Left colon (tissue), 2 donors: Measurements from ENCODE around the gene ENKUR. TPM values are rescaled to one million over a fixed set of nuclear protein-coding genes. Genes with fewer than 3 reads are reported as not detected.
"Not testable (repeated sequence)": the region's sequence is repeated elsewhere in the genome, so short reads cannot be mapped to it uniquely, and the experiment has no call there.

Source experiments
- ATAC-seq: fragments of 200-7000 bp; cut with Tn5 transposase; one replicate; pipeline ENCODE4 v1.9.1; 2020; ENCODE audit warnings: mild to moderate bottlenecking, moderate library complexity
- DNase-seq, 2 donors: peaks; one replicate each; pipeline ENCODE4 v3.0.0-alpha.2; 2020
- intact Hi-C, 2 donors: fragments of 100-400 bp; cut with DNase I in 1 of 2; cut with micrococcal nuclease in 1 of 2; formaldehyde crosslinking; loops; one replicate each; pipeline versions ENCODE4 v1.11.2 to v1.14.0; 2022; cut with DNase I, micrococcal nuclease
- total RNA-seq, 2 donors: library from RNA; stranded (reverse); fragmentation: NEBNext Ultra II Directional; extraction: Animal tissue kit (Norgen Biotek cat#: 25700); gene quantifications; one replicate each; pipeline ENCODE4 v1.2.1, GENCODE V29; 2021
- donor health status: DM: no; HTN: no; CAD: no.
- donor health status: DM: yes; HTN: yes; CAD: no.

The ENKUR gene
- total RNA-seq, 2 donors from 2014 or later: 0.39 to 1.3 TPM

DNA sequence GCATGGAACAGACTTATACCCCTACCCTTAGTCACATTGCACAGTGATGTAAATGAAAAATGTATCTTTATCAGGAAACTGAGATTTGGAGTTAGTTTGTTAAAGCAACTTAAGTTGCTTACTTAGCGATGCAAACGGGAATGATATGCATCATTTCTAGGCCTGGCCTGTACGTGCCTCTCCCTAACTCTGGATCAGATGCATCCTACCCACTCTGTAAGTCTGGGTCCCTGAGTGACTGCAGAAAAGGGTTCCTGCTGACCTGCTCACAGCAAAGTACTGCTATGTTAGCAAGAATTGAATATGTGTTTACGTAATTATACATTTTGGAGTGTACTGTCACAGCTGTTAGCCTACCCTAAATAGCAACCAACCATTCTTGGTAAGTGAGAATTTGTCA is 32.8 kb downstream of the ENKUR start:
- DNase-seq (no peak), ATAC-seq (no peak)
- intact Hi-C loops: no loop called here

DNA sequence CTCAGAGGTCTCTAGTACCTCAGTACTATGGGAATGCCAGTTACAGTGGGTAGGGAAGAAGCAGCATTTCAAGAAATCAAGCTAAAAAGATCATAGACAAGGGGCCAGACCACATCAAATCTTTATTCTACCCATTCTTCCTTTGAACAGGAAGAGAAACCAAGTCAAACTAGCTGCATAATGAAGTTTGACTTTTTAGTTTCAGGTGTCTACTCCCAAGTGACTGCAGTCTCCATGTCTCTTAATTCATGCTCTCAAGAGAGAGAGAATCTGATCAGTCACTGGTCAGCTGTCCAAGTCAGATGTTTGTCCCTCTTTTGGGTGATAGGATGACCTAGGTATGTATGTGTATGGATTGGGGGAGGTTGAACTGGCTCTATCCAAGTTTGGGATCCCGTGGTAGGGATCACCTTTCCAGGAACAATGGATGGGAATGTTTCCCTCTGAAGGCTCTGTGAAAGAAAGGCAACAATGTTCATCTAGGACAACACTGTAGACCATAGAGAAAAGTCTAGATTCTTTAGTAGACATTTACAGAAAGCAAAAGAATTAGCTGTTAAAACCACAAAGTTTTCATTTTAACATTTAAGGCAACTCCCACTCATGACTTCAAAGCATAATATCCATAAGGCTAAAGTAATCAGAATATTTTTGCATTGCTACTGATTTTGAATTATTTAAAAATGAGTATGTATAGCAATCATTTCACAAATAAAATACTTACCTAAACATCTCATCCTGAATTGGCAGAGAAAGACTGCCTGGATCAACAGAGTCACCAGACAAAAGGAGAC is 33.4 kb downstream of the ENKUR start:
- ATAC-seq (no peak), DNase-seq (no peak)
- intact Hi-C loops: no loop called here

DNA sequence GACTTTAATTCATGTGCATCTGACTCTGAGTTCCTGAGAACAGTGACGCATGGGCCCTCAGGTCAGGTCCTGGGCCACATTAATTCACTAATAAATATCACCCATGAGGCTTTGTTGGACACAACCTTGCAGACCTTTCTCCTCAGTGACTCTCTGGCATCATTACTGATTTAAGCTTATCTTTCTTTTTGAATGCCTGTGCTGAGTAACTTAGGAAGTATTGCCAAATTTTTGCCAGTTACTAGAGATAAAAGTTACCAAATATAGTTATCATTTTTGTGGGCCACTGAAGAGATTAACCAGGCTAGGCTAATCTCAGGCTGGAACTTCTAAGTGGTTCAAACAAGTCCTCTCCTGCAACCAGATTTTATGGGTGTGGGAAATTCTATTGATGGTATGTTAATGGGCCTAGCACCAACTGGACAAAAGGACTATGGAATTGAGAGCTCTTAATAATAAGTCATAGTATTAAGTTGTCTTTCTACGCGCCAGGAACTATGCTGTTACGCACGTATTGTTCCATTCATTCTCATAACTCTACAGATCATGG is 34.7 kb downstream of the ENKUR start:
- intact Hi-C loops: no loop called here
- DNase-seq (no peak), ATAC-seq (no peak)

DNA sequence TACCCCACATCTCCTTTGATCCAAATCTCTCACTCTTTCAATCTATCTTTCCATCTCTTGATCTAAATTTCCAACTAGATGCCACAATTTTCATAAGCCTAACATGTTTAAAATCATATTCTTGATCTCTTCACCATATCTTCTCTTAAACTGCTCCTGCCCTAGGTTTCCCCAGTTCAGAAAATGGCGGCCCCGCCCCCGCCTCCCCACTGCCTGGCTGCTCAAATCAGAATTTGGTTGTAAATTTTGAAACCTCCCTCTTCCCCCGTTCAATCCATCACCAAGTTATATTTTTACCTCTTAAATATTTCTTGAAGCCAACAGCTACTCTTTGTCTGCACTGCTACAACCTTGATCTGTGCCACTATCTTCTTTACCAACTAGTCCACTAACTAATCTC is 36.3 kb downstream of the ENKUR start:
- ATAC-seq (no peak), DNase-seq (no peak)
- intact Hi-C loops: no loop called here

DNA sequence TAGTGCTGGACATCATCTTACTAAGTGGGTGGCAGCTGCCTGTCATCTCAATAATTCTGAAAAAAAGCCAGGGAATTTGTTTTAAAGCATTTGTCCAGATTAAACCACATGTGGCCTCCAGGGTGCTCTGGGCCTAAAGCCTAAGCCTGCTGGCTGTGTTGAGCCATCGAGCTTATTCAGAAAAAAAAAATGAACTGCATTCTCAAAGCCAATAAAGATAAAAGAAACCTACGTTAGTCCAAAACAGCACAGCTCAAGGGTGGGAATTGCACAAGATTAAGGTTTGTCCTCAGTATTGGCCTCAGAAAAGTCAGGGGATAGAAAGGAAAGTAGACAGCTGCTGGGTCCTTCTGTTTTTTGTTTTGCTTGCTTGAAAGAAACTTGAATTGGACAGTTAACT is 41.0 kb downstream of the ENKUR start:
- ATAC-seq (peak; percentile 19), DNase-seq (no peak)
- intact Hi-C loops: no loop called here

DNA sequence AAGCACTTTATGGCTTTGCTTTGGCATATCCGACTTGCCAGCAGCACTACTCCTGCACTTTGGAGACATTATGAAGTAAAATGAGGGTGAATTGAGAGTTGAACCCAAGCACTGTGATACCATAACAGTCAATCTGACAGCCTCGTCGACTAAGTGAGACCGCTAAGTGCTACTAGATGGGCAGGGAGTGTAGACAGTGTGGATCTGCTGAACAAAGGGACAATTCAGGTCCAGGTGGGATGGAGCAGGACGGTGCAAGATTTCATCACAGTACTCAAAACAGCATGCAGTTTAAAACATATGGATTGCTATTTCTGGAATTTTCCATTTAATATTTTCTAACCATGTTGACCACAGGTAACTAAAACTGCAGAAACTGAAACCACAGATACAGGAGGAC is 42.8 kb downstream of the ENKUR start:
- ATAC-seq: no peak
- intact Hi-C loops: no loop called here
- no peak for DNase-seq

DNA sequence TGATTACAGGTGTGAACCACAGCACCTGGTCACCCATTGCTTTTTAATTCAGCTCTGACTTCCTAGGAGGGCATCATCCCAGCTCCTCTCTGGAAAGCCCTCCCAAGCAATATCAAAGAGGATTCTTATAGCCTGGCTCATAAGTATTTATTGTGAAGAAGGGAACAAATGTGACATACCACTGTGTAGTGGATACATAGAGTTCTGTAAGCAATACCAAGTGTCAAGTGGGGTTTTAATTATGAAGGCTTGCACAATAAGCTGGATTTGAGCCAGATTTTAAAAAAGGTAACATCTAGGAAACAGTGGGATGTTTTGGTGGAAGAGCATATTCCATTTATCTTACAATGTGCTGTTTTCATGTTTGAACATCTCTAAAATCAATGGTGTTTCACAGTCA is 44.6 kb downstream of the ENKUR start:
- intact Hi-C loops: no loop called here
- no peak for ATAC-seq
- no peak for DNase-seq

DNA sequence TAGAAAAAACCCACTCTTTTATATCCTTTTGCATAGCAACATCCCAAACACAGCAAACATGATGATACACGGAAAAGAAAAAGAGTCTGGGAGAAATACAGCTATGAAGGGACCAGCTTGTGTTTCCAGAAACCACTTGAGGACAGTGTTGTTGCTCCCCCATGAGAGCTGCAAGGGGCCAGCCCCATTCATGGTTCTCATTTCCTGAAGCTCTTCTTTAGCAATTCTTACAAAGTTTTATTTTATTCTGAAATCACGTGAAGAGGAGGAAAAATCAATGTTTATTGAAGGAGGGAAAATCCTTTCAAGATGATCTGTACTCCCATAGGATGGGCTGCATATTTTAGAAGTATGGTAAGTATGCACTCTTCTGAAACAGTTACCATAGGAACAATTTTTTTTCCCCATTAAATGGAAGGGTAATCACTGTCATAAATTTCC is 46.1 kb downstream of the ENKUR start:
- ATAC-seq (no peak), DNase-seq (no peak)
- intact Hi-C loops: no loop called here

DNA sequence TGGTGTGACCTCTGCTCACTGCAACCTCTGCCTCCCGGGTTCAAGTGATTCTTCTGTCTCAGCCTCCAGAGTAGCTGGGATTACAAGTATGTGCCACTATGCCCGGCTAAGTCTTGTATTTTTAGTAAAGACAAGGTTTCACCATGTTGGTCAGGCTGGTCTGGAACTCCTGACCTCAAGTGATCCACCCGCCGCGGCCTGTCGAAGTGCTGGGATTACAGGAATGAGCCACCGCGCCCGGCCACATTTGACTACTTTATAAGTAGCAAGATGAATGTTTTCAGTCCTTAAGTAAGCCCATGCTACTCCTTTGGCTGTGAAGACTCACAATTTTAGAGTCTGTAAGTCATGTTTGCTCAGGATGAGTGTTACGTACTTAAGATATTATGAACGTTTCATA is 47.0 kb downstream of the ENKUR start:
- DNase-seq, intact Hi-C loops, ATAC-seq: not testable (repeated sequence)

DNA sequence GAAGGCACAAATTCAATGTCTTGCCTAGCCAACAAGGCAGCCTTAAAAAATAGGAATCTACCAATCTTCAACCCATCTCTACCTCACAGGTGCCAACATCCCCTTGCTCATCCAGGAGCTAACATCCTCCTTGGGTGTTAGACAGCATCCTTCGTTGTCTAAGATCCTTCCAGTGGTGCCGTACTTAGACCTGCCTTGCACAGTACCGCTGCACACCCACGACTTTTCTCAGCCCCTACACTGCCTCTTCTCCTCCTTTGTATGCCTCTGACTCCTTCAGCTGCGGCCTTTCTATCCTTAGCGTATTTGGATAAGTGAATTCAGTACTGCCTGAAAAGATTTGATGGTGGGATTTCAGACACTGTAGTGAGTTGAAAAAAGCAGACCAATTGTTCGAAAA is 47.6 kb downstream of the ENKUR start:
- DNase-seq (no peak), ATAC-seq (no peak)
- intact Hi-C loops: no loop called here

DNA sequence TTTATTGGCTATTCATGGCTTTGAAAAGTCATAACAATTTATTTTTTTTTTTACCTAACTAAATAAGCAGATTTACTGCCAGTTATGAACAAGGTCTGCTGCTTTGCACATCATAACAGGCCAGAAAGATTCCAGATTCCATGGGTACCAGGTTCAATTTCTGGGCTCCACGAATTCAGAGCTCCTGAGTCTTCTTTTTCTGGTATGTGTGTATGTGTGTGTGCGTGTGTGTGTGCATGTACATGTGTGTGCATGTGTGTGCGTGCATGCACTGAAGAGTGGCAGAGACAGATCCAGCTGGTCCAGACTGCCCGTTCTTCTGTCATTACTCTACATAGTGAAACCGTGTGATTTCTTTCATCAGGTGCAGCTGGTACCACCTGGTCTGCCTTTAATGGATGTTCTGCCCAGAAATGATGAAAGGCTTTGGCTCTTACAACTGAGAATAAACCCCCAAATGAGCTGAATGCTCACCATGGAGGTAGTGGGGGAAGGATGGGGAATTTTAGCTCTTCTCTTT is 48.9 kb downstream of the ENKUR start:
- intact Hi-C loops: no loop called here
- DNase-seq (no peak), ATAC-seq (no peak)

DNA sequence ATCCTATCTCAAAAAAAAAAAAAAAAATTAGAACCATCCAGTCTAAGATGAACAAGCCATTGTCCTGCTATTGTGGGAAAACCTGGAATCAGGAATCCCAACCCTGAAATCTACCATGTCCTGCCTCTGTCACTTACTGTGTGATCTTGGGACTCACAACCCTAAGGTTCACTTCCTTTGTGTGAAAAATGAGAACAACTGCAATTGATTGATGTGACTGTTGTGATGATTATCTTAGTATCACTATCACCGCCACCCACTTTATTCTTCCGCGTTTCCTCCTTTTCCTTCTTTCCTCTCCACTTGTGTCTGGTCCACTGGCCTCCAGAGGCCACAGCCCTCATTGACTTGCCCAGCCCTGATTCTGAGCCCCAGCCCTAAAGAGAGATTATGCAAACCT is 50.9 kb downstream of the ENKUR start:
- ATAC-seq (no peak), DNase-seq (no peak)
- intact Hi-C loops: no loop called here

DNA sequence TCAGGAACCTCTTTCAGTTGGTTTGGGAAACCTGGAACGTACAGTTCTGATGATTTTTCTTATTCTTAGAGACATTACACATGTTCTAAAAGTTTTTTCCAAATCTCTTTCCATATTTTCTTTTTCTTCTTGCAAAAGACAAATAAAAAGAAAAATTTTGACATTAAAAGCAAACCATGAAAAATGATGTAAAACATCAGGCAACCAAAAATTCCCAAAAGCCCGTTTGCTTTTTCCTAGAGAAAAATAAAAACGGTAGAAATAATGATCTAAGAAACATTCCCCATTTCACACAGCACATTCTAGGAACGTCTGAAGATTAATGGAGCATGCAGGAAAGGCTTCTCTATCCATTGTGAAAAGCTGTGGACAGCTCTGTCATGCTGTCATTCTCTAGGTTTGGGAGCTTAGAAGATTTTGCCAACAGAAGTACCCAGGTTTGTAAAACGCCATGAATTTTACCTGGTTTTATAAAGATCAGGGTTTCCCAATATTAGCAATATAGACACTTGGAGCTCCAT is 52.4 kb downstream of the ENKUR start:
- intact Hi-C loops: no loop called here
- no peak for DNase-seq
- ATAC-seq: no peak

DNA sequence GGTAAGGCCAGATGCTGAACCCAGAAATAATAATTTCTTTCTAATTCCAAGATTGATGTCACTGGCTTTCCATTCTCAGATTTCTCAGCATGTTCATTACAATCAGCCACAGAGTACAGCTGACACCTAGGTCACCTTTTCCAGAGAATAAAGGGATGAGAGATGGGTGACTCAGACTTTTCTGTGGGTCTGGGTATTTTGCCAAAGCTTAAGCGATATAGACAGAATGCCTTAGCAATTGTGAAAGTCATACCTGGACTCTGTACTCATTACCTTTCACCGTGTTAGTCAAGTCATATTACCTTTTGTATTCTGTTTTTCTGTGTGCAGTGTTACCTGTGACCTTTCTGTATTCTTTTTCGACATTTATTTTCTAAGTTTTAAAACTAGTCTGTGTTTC is 53.0 kb downstream of the ENKUR start:
- no peak for DNase-seq
- peak; percentile 97 for ATAC-seq
- intact Hi-C loops: no loop called here

DNA sequence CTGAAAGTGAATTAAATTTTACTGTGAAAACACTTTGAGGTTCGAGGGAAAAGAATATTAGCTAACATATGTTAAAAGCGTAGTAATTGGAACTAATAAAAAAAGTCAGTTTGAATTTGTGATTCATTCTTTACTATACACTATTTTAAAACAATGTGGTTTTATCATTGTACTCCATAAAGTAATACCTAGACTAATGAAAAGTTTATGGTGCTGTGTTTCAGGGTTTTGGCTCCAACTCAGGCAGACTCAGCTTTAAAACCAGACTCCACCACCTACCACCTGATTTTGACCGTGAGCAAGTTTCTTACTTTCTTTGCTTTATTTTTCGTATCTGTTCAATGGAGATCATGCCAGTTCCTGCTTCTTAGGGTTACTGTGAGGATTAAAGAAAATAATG is 54.4 kb downstream of the ENKUR start:
- intact Hi-C loops: no loop called here
- peak; percentile 41 for ATAC-seq

DNA sequence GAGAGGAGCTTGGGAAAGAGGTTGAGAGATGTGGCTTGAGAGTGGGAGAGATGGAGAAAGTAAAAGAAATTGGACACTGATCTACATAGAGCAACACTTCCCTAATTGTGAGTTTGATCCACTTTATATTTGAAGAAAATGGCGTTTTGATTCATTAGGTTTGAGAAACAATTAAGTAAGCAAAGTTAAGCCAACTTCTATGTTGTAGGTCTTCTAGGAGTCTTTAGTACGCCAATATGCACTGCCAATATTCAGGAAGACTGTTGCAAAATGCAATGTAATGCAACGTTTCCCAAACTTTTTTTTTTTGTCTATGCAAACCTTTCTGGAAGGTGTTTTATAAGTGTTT is 56.6 kb downstream of the ENKUR start:
- intact Hi-C loops: loop anchor here in 1 of 2 donors (10.0 kb wide), 1 partner anchor 235 kb away; the partner anchor contains the start of gene ARHGAP21
- ATAC-seq (no peak), DNase-seq (no peak)

More for the DNA sequence above, 54.4 kb downstream of the ENKUR start:
- no peak for DNase-seq

DNA sequence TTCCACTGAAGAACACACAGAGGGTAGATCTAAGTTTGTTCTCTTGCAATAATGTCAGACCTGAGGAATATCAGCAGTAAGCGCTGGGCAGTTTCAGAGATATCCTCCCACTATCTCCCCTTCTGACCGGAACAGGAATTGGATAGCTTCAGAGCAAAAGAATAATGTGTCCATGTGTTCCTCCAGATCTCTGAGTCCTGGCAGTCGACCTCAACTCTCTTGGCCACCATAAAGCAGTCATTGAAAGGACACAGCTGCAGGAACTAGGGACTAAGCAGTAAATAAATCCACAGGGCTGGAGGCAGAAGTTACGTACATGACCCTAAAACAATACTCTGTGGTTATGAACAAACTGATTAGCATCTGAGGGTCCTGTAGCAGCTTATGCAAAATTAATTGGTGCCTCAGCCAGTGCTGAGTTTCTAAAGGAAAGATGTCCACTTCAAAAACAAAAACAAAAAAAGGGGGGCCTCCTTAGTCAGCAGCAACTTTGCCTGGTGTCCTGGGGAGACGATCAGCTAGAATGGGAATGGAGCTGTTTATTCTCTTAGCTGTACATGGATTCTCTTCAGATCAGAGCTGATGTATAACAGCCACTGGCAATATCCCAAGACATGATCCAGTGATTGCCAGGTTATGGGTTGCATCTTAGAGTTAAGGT is 57.1 kb downstream of the ENKUR start:
- intact Hi-C loops: loop anchor here in 1 of 2 donors (10.0 kb wide), 1 partner anchor 234 kb away; the partner anchor contains the start of gene ARHGAP21
- DNase-seq (no peak), ATAC-seq (no peak)

DNA sequence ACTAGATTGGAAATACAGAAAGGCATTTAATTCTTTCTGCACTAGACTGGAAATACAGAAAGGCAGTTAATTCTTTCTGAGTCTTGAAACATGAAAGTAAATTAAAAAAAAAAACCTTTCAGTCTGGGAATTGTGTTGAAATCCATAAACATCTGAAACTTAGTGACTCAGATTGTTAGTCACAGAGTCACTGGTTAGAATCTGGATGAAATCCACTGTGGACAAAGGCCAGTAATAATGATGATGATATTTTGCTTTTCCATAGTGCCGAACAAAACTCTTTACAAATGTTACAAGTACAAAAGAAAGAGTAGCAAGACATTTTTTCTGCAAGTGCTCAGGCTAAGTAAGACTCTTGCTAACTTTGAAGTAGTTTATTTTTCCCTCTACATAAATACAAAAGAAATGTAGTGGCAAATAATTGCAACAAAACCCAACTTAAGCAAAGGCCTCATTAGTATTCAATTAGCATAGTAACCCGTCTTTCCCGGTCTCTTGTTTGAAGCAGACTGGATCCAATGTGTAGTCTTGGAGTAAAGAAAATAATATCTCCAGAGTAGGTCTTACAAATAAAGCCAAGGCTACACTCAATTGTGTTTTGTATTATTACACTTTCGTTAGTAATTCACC is 57.8 kb downstream of the ENKUR start:
- no peak for ATAC-seq
- intact Hi-C loops: loop anchor here in 1 of 2 donors (10.0 kb wide), 1 partner anchor 233 kb away; the partner anchor contains the start of gene ARHGAP21
- no peak for DNase-seq

DNA sequence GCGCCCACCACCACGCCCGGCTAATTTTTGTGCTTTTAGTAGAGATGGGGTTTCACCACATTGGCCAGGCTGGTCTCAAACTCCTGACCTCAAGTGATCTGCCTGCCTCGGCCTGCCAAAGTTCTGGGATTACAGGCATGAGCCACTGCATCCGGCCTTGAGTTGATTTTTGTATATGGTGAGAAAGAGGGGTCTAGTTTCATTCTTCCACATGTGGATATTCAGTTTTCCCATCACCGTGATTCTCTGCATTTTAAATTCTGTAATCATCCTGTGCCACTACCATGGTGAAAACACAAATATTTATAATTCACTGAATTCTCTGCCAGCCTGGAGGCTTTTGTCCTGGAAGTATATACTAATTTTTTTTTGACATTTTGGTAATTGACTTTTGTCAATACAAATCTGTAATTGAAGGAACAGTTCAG is 58.3 kb downstream of the ENKUR start:
- DNase-seq, ATAC-seq: not testable (repeated sequence)
- intact Hi-C loops: loop anchor here in 1 of 2 donors (10.0 kb wide), 1 partner anchor 233 kb away; the partner anchor contains the start of gene ARHGAP21
